Left hindlimb (tissue), 1 donor: Measurements from ENCODE around the gene UBR4.

ENCODE experiments used
- DNase-seq: peaks from one replicate; pipeline ENCODE4 v3.0.0-alpha.2; 2018

UBR4 gene

DNA sequence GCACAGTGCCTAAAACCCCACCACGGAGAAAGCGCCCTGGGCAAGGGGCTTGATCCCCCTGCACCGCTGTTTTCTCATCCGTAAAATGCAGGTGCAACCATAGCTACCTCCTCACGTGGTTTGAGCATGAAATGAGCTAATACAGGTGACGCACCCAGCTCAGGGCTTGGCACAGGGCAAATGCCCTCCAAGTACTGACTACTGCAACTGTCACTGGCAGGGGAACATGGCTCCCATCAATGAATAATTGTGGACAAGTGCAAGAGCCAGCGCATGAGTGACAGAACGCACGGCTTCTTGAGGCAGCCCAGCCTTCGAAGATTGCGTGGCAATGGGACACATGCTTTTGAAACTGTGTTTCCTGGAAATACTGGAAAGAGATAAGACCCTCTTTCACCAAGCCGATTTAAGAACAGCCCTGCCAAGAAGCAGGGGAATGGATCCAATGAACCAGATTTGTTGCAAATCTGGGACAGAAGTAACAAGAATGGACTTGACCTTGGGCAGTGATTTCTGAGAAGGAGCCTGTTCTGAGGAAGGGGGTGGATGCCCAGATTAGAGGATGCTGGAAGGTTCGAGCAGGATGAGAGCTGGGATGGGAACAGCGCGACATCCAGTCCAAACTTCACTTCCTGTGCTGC is 160.8 kb downstream of the UBR4 start:
- DNase-seq: no peak

- DNase-seq: peak; percentile 25
Observed at GRCh38 chr1:19046972-19047731, 162.9 kb downstream of the UBR4 start.

GRCh38 chr1:19045898-19046880 is 163.9 kb downstream of the UBR4 start:
- no peak for DNase-seq

GRCh38 chr1:19044975-19045831 is 164.9 kb downstream of the UBR4 start:
- no peak for DNase-seq

DNA sequence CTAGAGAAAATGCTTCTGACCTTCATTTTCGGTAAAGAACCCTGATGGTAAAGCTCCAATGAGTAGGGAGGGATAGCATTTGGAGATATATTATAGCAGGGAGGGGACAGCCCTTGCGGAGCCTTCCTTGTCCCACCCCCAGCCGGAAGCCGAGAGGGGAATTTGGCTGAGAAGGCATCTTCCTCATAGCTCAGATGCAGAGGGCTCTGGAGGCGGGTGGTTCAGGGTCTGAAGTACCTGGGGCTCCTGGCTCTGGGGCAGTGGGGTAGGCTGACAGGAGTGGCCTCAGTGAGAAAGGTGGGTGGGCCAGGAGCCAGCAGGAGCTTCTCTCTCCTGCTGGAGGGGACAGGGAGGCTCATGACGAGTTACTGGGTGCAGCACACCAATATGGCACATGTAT is 165.6 kb downstream of the UBR4 start:
- DNase-seq: no peak

DNA sequence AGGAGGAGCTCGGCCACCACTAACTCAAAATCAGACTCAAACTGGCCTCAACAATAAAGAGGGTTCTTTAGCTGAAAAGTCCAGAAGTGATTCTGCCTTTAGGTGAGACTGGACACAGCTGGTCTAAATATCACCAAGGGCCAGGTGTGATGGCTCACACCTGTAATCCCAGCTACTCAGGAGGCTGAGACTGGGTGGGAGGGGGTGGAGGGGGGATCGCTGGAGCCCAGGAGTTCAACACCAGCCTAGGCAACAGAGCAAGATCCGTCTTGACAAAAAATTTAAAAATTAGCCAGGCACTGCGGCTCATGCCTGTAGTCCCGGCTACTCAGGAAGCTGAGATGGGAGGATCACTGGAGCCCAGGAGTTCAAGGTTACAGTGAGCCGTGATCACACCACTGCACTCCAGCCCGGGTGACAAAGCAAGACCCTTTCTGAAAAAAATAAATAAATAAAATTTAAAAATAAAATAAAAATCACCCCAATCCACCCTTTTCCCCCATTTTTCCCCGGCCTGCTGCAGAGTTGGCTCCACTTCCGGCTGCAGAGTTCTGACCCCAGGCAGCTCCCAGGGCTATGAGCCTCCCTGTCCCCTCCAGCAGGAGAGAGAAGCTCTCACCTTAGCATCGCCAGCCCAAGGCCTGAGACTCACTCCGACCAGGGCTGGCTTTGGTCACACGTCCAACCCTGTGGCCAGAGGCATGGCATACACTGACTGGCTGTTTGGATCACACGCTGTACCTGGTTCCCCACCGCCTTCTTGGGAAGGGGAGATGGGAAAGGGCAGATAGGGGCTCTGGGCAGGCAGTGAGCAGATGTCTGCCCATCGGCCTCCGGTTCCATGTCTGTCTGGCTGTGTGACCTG is 166.3 kb downstream of the UBR4 start:
- DNase-seq: no peak

DNA sequence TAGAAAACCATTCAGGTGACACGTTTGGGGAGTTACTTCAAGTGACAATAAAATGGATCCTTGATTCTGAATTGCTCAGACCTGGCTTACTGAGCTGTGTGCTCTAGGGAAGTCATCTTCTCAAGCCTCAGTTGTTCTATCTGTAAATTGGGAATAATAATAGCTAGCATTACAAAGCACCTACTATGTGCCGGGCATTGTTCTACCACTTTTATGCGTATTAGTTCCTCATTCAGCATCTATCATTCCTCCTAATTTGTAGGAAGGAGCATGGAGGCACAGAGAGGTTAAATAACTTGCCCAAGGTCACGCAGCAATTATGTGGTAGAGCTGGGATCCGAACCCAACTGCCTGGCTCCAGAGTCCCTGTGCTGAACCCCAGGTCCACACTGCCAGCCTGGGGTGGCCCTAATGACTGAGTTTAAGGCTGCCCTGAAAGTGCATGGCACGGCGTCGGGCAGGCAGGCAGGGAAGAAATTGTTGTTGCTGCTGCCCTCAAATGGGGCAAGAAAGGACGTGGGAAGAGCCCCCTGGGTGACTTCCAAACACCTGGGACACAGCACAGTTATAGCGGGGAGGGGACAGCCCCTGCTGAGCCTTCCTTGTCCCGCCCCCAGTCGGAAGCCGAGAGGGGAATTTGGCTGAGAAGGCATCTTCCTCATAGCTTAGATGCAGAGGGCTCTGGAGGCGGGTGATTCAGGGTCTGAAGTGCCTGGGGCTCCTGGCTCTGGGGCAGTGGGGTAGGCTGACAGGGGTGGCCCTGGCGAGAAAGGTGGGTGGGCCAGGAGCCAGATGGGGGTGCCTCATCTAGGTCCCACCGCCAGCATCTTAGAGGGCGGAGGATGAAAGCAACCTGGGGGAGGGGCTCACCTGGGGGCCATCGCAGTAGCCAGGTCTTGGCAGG is 167.1 kb downstream of the UBR4 start:
- no peak for DNase-seq

GRCh38 chr1:19040010-19040680 is 169.9 kb downstream of the UBR4 start:
- DNase-seq: no peak

GRCh38 chr1:19038732-19039131 is 171.3 kb downstream of the UBR4 start:
- DNase-seq: no peak

DNA sequence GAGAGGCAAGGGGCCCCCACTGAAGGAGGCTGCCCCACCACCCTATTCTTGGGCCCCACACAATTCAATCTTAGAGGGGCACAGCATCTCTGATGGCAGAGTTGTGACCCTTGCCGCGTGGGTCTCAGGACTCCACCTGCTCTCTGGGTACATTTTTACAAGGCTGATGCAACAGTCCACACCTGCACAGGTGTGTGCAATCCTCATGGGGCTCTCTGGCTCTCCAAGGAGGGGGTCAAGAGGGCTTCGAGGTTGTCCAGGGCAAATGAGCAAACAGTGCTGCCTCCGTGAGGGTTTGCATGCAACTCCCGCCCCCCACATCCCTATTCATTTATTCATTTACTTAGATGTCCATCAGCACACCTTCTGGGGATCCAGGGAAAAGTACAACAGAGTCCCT is 172.0 kb downstream of the UBR4 start:
- DNase-seq: no peak

DNA sequence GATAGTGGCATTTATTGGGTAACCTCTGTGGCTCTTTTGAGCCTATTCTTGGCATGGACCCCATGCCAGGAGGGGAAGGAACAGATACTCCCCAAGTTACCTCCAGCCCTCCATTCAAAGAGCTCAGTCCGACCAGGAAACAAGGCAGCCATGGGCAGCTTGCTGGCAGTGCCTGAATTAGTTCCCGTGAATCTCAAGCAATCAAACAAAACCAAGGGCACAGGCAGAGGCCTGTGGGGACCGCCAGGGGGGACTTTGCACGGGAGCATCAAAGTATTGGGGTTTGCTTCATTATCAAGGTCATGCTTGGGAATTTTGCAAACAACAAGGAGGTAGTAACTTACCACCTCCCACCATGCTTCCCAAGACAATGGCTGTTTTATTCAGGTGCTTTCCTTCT is 172.4 kb downstream of the UBR4 start:
- DNase-seq: no peak

- no peak for DNase-seq
Observed at GRCh38 chr1:19036813-19037605, 173.1 kb downstream of the UBR4 start.

GRCh38 chr1:19036041-19036812 is 173.8 kb downstream of the UBR4 start:
- DNase-seq: no peak

DNA sequence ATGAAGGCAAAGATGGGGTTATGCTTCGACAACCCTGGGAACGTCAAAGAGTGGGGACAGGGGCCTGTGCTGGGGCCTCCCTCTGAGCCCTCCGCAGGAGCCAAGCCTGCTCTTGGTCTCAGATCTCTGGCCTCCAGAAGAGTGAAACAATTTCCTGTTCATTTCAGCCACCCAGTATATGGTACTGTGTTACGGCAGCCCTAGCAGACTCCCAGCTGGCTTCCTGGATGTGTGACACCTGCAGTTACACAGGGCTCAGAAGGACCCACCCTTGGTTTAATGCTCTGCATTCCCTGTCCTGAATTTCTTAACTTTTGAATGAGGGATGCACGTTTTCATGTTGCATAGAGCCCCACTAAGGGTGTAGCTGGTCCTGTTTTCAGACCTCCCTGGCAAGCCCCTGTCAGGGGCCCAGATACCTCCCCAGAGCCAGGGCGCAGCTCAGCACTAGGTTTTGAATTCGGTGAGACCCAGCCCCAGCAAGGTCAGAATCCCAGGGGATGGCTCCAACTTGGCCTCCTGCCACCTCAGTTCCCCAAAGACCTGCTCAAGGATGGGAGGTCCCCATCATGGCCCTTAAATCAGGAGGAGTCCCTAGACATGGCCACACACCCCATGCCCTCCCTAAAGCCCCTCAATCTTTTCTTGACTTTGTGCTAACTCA is 174.6 kb downstream of the UBR4 start:
- DNase-seq: no peak

GRCh38 chr1:19034721-19035120 is 175.3 kb downstream of the UBR4 start:
- DNase-seq: no peak

- no peak for DNase-seq
Observed at GRCh38 chr1:19033926-19034680, 176.0 kb downstream of the UBR4 start.

DNA sequence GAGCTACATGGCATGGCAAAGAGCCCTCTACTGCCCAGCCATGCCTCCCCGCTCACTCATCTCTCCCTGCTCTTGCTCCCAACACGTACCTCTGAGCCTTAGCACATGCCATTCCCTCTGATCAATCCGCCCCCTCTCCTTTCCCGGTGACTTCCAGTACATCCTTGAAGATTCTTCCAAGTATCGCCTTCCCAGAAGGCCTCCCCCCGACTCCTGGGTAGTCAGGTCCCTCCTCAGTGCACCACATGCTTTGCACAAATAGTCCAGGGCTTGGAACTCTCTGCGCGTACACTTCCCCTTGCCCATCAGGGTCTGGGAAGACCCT is 176.6 kb downstream of the UBR4 start:
- no peak for DNase-seq
